ENCODE data around the gene NSF. TPM values are rescaled to one million over a fixed set of nuclear protein-coding genes. Genes with fewer than 3 reads are reported as not detected.

Gene NSF
- total and polyA plus RNA-seq, 10 of the 15 experiments (the other 5 are each of a cell fraction or from before 2014, with no cell fraction given) = 6.8 to 25.6 (median 16.8) TPM

DNA sequence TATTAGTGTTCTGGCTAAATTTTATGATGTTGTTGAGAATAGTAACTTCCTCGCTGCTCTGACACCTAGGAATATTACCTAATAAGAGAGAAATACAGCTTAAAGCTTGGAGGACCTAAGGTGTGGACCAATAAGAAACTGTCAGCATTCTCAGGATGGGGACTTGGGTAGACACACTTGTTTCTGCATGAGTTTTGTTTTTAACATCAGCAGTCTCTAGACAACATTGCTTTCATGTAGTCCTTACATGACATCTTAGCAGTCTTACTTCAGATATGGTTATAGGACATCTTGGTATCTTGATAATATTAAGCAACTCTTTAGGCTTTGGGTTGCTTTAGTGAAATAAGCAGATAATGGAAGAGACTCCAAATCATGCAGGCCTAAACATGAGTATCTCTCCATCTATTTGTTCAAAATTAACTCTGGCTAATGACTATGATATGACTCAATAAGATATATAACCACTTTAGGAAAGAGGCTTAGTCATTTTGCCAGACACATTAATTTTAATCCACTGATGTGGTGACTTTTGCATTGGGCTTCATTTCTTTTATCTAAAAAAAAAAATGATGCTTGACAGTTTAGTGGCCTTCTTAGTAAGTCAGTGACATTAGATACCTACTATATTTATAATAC is 143.5 kb downstream of the NSF start:
- RAD21 ChIA-PET (ENCODE audit: unreplicated experiment) = no interaction called here
- ATAC-seq (no peak), FAIRE-seq (no peak), DNase-seq (ENCODE audit: low read depth, low spot score) (no peak)
- H3K4me1 ChIP-seq (ENCODE audit: control insufficient read depth, insufficient read depth, low read length) = peaks cover 4% of the 10 kb centered on the region; the same call in 1 of the 2 replicates
- H3K9ac ChIP-seq (ENCODE audit: control insufficient read depth, insufficient read depth, low read length) = no peak overlapping the region
- TF ChIP-seq, protein P1, sequence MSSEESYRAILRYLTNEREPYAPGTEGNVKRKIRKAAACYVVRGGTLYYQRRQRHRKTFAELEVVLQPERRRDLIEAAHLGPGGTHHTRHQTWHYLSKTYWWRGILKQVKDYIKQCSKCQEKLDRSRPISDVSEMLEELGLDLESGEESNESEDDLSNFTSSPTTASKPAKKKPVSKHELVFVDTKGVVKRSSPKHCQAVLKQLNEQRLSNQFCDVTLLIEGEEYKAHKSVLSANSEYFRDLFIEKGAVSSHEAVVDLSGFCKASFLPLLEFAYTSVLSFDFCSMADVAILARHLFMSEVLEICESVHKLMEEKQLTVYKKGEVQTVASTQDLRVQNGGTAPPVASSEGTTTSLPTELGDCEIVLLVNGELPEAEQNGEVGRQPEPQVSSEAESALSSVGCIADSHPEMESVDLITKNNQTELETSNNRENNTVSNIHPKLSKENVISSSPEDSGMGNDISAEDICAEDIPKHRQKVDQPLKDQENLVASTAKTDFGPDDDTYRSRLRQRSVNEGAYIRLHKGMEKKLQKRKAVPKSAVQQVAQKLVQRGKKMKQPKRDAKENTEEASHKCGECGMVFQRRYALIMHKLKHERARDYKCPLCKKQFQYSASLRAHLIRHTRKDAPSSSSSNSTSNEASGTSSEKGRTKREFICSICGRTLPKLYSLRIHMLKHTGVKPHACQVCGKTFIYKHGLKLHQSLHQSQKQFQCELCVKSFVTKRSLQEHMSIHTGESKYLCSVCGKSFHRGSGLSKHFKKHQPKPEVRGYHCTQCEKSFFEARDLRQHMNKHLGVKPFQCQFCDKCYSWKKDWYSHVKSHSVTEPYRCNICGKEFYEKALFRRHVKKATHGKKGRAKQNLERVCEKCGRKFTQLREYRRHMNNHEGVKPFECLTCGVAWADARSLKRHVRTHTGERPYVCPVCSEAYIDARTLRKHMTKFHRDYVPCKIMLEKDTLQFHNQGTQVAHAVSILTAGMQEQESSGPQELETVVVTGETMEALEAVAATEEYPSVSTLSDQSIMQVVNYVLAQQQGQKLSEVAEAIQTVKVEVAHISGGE (CRISPR knock-in tag; IDR thresholded peaks at IDR 0.05) = no peak
- TF ChIP-seq SMARCA5 (IDR thresholded peaks at IDR 0.05) (no peak), BHLHE40 (IDR thresholded peaks at IDR 0.05; ENCODE audit: borderline replicate concordance in 1 of 2, low read depth in 2 of 2, low read length in 1 of 2) (no peak), HDAC2 (IDR thresholded peaks at IDR 0.05) (no peak), FOXM1 (IDR thresholded peaks at IDR 0.05; ENCODE audit: low read depth, low read length) (no peak), RCOR1 (conservative IDR thresholded peaks at IDR 0.05; ENCODE audit: low read depth, low read length) (no peak)
- no peaks in the 10 kb centered on the region for H4K20me1 ChIP-seq (ENCODE audit: control insufficient read depth, insufficient read depth)
- H3K27me3 ChIP-seq (replicated peaks in 1 of 2; ENCODE audit: control insufficient read depth in 2 of 2, insufficient read depth in 2 of 2, low read length in 1 of 2) = no peaks in the 10 kb centered on the region
- SMC1A ChIA-PET (ENCODE audit: uncharacterized antibody, unreplicated experiment) = interaction anchor here (1.0 kb wide), 1 partner anchor 15 kb away, joined by 4 read pairs; no protein-coding TSS in a partner anchor
- no peak overlapping the region for H3K4me3 ChIP-seq
- no peaks in the 10 kb centered on the region for H3K79me2 ChIP-seq (ENCODE audit: control insufficient read depth, insufficient read depth, low read length)
- CTCF ChIA-PET = no interaction called here
- H2AFZ ChIP-seq (ENCODE audit: control insufficient read depth, low read depth, low read length) = no peak overlapping the region
- H3K9me3 ChIP-seq (replicated peaks; ENCODE audit: control insufficient read depth, insufficient read depth, low read length) = no peaks in the 10 kb centered on the region
- no peak overlapping the region for H3K4me2 ChIP-seq (ENCODE audit: control insufficient read depth, insufficient read depth)
- POLR2A ChIA-PET = no interaction called here
- 100% methylated on average over 1 of the region's 1 CpG for WGBS (ENCODE audit: insufficient coverage, insufficient replicate concordance, low lambda C conversion rate, missing lambda C conversion rate)
- H3K36me3 ChIP-seq (ENCODE audit: control insufficient read depth in 2 of 2, insufficient read depth in 2 of 2, low read length in 1 of 2) = 0 out of 4 replicates have a peak, but pooled peaks cover 0 to 4% of the 10 kb centered on the region in 2 experiments
- intact Hi-C loops (cut with micrococcal nuclease; ENCODE audit: unreplicated experiment) = no loop called here
- in situ Hi-C loops (cut with MboI) = no loop called here
- H3K27ac ChIP-seq (ENCODE audit: control insufficient read depth, insufficient read depth) = no peak overlapping the region
- BruUV-seq (replicated peaks) = no TSS peak

Measured in GM12878 (cell line).